IMR-90 (cell line): ENCODE data around the gene LYPD4. TPM values are rescaled to one million over a fixed set of nuclear protein-coding genes. Genes with fewer than 3 reads are reported as not detected.

Source experiments
- ATAC-seq: fragments of 200-7000 bp; cut with Tn5 transposase; 2 replicates; pipeline ENCODE4 v1.9.1; 2020; ENCODE audit warnings: low read depth, mild to moderate bottlenecking, moderate library complexity
- BruUV-seq: library from RNA; stranded (reverse); fragments of 400-500 nt; replicated peaks from 2 replicates; lab custom pipeline; 2021; lab: Mats Ljungman, UMichigan
- CTCF ChIA-PET: fragments of 300-600 bp; formaldehyde crosslinking; extraction: SDS; loops from one replicate; lab custom pipeline; 2021; ENCODE audit warnings: antibody characterized with exemption; lab: Yijun Ruan, JAX
- POLR2A ChIA-PET: fragments of 300-600 bp; sonication (Branson Sonifier 250); formaldehyde crosslinking; loops from one replicate; lab custom pipeline; 2022; ENCODE audit warnings: antibody characterized with exemption; ENCODE audit not compliant: unreplicated experiment; lab: Charles Lee
- DNase-seq: peaks from one replicate; pipeline ENCODE4 v3.0.0; 2013
- H2AFZ ChIP-seq: replicated peaks from 2 replicates; pipeline ENCODE3; 2013; ENCODE audit warnings: low read length, mild to moderate bottlenecking; ENCODE audit not compliant: poor library complexity
- H2AK5ac ChIP-seq: 2 replicates; pipeline ENCODE4 v1.6.1; 2013; ENCODE audit warnings: low read depth, low read length, inconsistent platforms
- H2AK9ac ChIP-seq: replicated peaks from 2 replicates; pipeline ENCODE3; 2013; ENCODE audit warnings: mild to moderate bottlenecking, low read depth, low read length, moderate library complexity; ENCODE audit not compliant: poor library complexity
- H2BK120ac ChIP-seq: 2 replicates; pipeline ENCODE4 v1.6.1; 2013; ENCODE audit warnings: low read depth, low read length, inconsistent platforms
- H2BK15ac ChIP-seq: 3 replicates; pipeline ENCODE4 v1.6.1; 2013; ENCODE audit warnings: low read depth, low read length, inconsistent platforms
- H2BK20ac ChIP-seq: 2 replicates; pipeline ENCODE4 v1.6.1; 2013; ENCODE audit warnings: low read depth, mild to moderate bottlenecking, inconsistent platforms, low read length, moderate library complexity
- H2BK5ac ChIP-seq: 2 replicates; pipeline ENCODE4 v1.6.1; 2013; ENCODE audit warnings: mild to moderate bottlenecking, low read depth, low read length, inconsistent platforms; ENCODE audit not compliant: poor library complexity, severe bottlenecking
- H3K14ac ChIP-seq: replicated peaks from 2 replicates; pipeline ENCODE4 v1.6.1; 2013; ENCODE audit warnings: low read depth, low read length, inconsistent platforms
- H3K18ac ChIP-seq: 2 replicates; pipeline ENCODE4 v1.6.1; 2013; ENCODE audit warnings: low read depth, low read length, control low read depth
- H3K23ac ChIP-seq: 2 replicates; pipeline ENCODE4 v1.6.1; 2013; ENCODE audit warnings: low read depth, low read length, inconsistent platforms
- H3K27ac ChIP-seq: 2 replicates; pipeline ENCODE4 v1.5.1; 2013; ENCODE audit warnings: mild to moderate bottlenecking, control low read depth, low read length; ENCODE audit not compliant: insufficient read depth
- H3K27me3 ChIP-seq: 2 replicates; pipeline ENCODE4 v1.6.1; 2013; ENCODE audit warnings: low read length; ENCODE audit not compliant: control insufficient read depth, insufficient read depth
- H3K36me3 ChIP-seq: 2 replicates; pipeline ENCODE4 v1.6.1; 2013; ENCODE audit warnings: low read length, mixed read lengths; ENCODE audit not compliant: control insufficient read depth, insufficient read depth
- H3K4ac ChIP-seq: 2 replicates; pipeline ENCODE4 v1.6.1; 2013; ENCODE audit warnings: low read depth, low read length, inconsistent platforms
- H3K4me1 ChIP-seq: 2 replicates; pipeline ENCODE4 v1.6.1; 2013; ENCODE audit warnings: low read length, mixed read lengths; ENCODE audit not compliant: control insufficient read depth, insufficient read depth
- H3K4me2 ChIP-seq: 2 replicates; pipeline ENCODE4 v1.6.1; 2013; ENCODE audit warnings: low read depth, mild to moderate bottlenecking, control low read depth, low read length, moderate library complexity
- H3K4me3 ChIP-seq: 2 replicates; pipeline ENCODE4 v1.5.1; 2013; ENCODE audit warnings: low read depth, mild to moderate bottlenecking, control low read depth, low read length, moderate library complexity; ENCODE audit not compliant: insufficient read depth
- H3K56ac ChIP-seq: 2 replicates; pipeline ENCODE4 v1.6.1; 2013; ENCODE audit warnings: low read length, inconsistent platforms; ENCODE audit not compliant: insufficient read depth; ENCODE audit errors: extremely low read depth
- H3K79me1 ChIP-seq, 2 experiments: 2 replicates each; pipeline ENCODE4 v1.6.1; 2013; ENCODE audit warnings: low read length in 2 of 2, inconsistent platforms in 1 of 2, low read depth in 1 of 2
- H3K9ac ChIP-seq: 2 replicates; pipeline ENCODE4 v1.6.1; 2013; ENCODE audit warnings: low read depth, low read length, control low read depth
- H3K9me1 ChIP-seq: 2 replicates; pipeline ENCODE4 v1.6.1; 2013; ENCODE audit warnings: low read length, inconsistent platforms; ENCODE audit not compliant: insufficient read depth
- H3K9me3 ChIP-seq: 2 replicates; pipeline ENCODE4 v1.6.1; 2013; ENCODE audit warnings: low read length; ENCODE audit not compliant: control insufficient read depth, insufficient read depth
- H4K20me1 ChIP-seq: 2 replicates; pipeline ENCODE4 v1.6.1; 2013; ENCODE audit warnings: low read length, inconsistent platforms; ENCODE audit not compliant: insufficient read depth
- H4K5ac ChIP-seq: 2 replicates; pipeline ENCODE4 v1.6.1; 2013; ENCODE audit warnings: mild to moderate bottlenecking, low read depth, low read length, control low read depth
- H4K8ac ChIP-seq, 2 experiments: 2 replicates each; pipeline ENCODE4 v1.6.1; 2013; ENCODE audit warnings: low read depth in 2 of 2, low read length in 2 of 2, control low read depth in 1 of 2, inconsistent platforms in 1 of 2
- H4K91ac ChIP-seq: 2 replicates; pipeline ENCODE4 v1.6.1; 2013; ENCODE audit warnings: low read depth, low read length, inconsistent platforms; ENCODE audit not compliant: insufficient read depth
- BHLHE40 ChIP-seq: fragments of 150-350 bp; IDR thresholded peaks from 2 replicates; pipeline ENCODE4 v1.6.1; 2016; ENCODE audit warnings: mild to moderate bottlenecking, low read depth, low read length
- CEBPB ChIP-seq: IDR thresholded peaks from 2 replicates; pipeline ENCODE4 v1.6.1; 2012; ENCODE audit warnings: low read depth, low read length, improper control_type of control experiment
- CHD1 ChIP-seq: IDR thresholded peaks from 2 replicates; pipeline ENCODE4 v1.6.1; 2012; ENCODE audit warnings: low read depth, low read length, improper control_type of control experiment
- CTCF ChIP-seq: conservative IDR thresholded peaks from 2 replicates; pipeline ENCODE4 v1.5.1; 2012; ENCODE audit warnings: mild to moderate bottlenecking, low read depth, low read length, improper control_type of control experiment
- ELK1 ChIP-seq: fragments of 150-350 bp; IDR thresholded peaks from 2 replicates; pipeline ENCODE4 v1.6.1; 2016; ENCODE audit warnings: low read depth, mild to moderate bottlenecking, low read length, moderate library complexity, borderline replicate concordance
- MAFK ChIP-seq: IDR thresholded peaks from 2 replicates; pipeline ENCODE4 v1.6.1; 2012; ENCODE audit warnings: low read depth, low read length, improper control_type of control experiment
- MAZ ChIP-seq: IDR thresholded peaks from 2 replicates; pipeline ENCODE4 v1.6.1; 2012; ENCODE audit warnings: low read depth, mild to moderate bottlenecking, low read length, improper control_type of control experiment, moderate library complexity, borderline replicate concordance
- MXI1 ChIP-seq: IDR thresholded peaks from 2 replicates; pipeline ENCODE4 v1.6.1; 2012; ENCODE audit warnings: low read depth, mild to moderate bottlenecking, low read length, moderate library complexity, borderline replicate concordance
- NFE2L2 ChIP-seq: fragments of 150-350 bp; IDR thresholded peaks from 2 replicates; pipeline ENCODE4 v1.6.1; 2016; ENCODE audit warnings: low read depth, mild to moderate bottlenecking, low read length
- POLR2A ChIP-seq: IDR thresholded peaks from 2 replicates; pipeline ENCODE4 v1.6.1; 2012; ENCODE audit warnings: mild to moderate bottlenecking, low read depth, low read length
- RAD21 ChIP-seq: IDR thresholded peaks from 2 replicates; pipeline ENCODE4 v1.6.1; 2012; ENCODE audit warnings: low read length, improper control_type of control experiment
- RCOR1 ChIP-seq: IDR thresholded peaks from 2 replicates; pipeline ENCODE4 v1.6.1; 2012; ENCODE audit warnings: mild to moderate bottlenecking, low read length, improper control_type of control experiment; ENCODE audit not compliant: insufficient replicate concordance
- RFX5 ChIP-seq: IDR thresholded peaks from 2 replicates; pipeline ENCODE4 v1.8.0; 2012; ENCODE audit warnings: low read depth, mild to moderate bottlenecking, low read length, moderate library complexity
- SMC3 ChIP-seq: fragments of 150-350 bp; IDR thresholded peaks from 2 replicates; pipeline ENCODE4 v1.6.1; 2016; ENCODE audit warnings: low read depth, mild to moderate bottlenecking, antibody characterized with exemption, low read length, moderate library complexity
- USF2 ChIP-seq: fragments of 150-350 bp; IDR thresholded peaks from 2 replicates; pipeline ENCODE4 v1.6.1; 2017; ENCODE audit warnings: mild to moderate bottlenecking, antibody characterized with exemption, low read length, low read depth
- WGBS, 2 experiments: methylation state at CpG; one replicate each; pipeline versions ENCODE4 v1.1.5 to v1.1.7; 2013; ENCODE audit warnings: missing lambda C conversion rate in 2 of 2; ENCODE audit not compliant: insufficient read length in 1 of 2; ENCODE audit errors: extremely low coverage in 2 of 2; 5-methylcytosine and 5-hydroxymethylcytosine counted together
- dilution Hi-C: fragments of 300-500 bp; cut with HindIII; formaldehyde crosslinking; loops from one replicate; pipeline ENCODE4 v1.14.3; 2018; ENCODE audit warnings: low sequenced_read_pairs; ENCODE audit not compliant: unreplicated experiment
- in situ Hi-C: fragments of 300-500 bp; cut with MboI; formaldehyde crosslinking; loops from 3 replicates; pipeline ENCODE4 v1.14.3; 2019; ENCODE audit warnings: low sequenced_read_pairs, inconsistent platforms, mixed read lengths
- intact Hi-C: fragments of 100-400 bp; cut with micrococcal nuclease; formaldehyde crosslinking; loops from 2 replicates; pipeline ENCODE4 v1.10.0; 2022
- polyA plus RNA-seq, 3 experiments: library from polyadenylated mRNA; depleted of rRNA; stranded (reverse); fragments of >200 nt; gene quantifications; 2 replicates each; pipeline ENCODE4 v1.2.3, GENCODE V29; 2012; ENCODE audit warnings: low replicate concordance in 1 of 3
- total RNA-seq: library from RNA; depleted of rRNA; stranded (reverse); fragments of >200 nt; gene quantifications from 2 replicates; pipeline ENCODE4 v1.2.3, GENCODE V29; 2012

Gene LYPD4
- total and polyA plus RNA-seq, 2 of the 4 experiments (the other 2 are of a cell fraction) = not detected

- Histone ChIP-seq H4K20me1 (no peaks in the 10 kb centered on the region), H3K27me3 (no peaks in the 10 kb centered on the region; the same call in 1 of the 2 replicates), H4K8ac (no peak overlapping the region), H3K4me1 (no peaks in the 10 kb centered on the region), H2BK20ac (no peak overlapping the region), H2AK5ac (no peak overlapping the region), H3K4me2 (no peak overlapping the region), H3K4me3 (no peak overlapping the region), H4K91ac (no peak overlapping the region), H3K9me1 (no peaks in the 10 kb centered on the region), H3K9ac (no peak overlapping the region), H3K18ac (no peak overlapping the region), H3K23ac (no peak overlapping the region), H2AFZ (no peak overlapping the region), H3K56ac (no peak overlapping the region), H3K4ac (no peak overlapping the region), H3K14ac (no peak overlapping the region), H3K79me1 (no peaks in the 10 kb centered on the region), H3K9me3 (no peaks in the 10 kb centered on the region), H4K5ac (no peak overlapping the region), H2AK9ac (peak overlapping the region; percentile 66), H2BK5ac (no peak overlapping the region), H3K27ac (no peak overlapping the region), H2BK120ac (no peak overlapping the region), H2BK15ac (no peak overlapping the region), H3K36me3 (no peaks in the 10 kb centered on the region)
- 0% methylated on average over 1 of the region's 12 CpGs; no CpG with 5 or more reads in 1 of the 2 experiments for WGBS, 2 experiments
- BruUV-seq = no TSS peak
- POLR2A ChIA-PET = no interaction called here
- intact Hi-C loops = loop anchor here (2.0 kb wide), 1 partner anchor 178 kb away; no protein-coding TSS in a partner anchor
- dilution Hi-C loops = no loop called here
- in situ Hi-C loops = no loop called here
- CTCF ChIA-PET = interaction anchor here (0.7 to 1.0 kb wide), 4 partner anchors 10 to 1851 kb away, joined by 3 to 4 read pairs (median 3); no protein-coding TSS in a partner anchor
- DNase-seq = peak; percentile 15
- ATAC-seq = peak; percentile 51; the same call in 1 of the 2 replicates
- peak; percentile 48 for TF ChIP-seq CTCF
- TF ChIP-seq SMC3 = peak; percentile 26; the same call in 1 of the 2 replicates
- no peak for TF ChIP-seq NFE2L2
- TF ChIP-seq RAD21 = peak; percentile 48
- no peak for TF ChIP-seq RCOR1
- TF ChIP-seq USF2 = no peak
- TF ChIP-seq MXI1 = no peak
- TF ChIP-seq POLR2A = no peak
- TF ChIP-seq CEBPB = no peak
- TF ChIP-seq MAFK = no peak
- no peak for TF ChIP-seq BHLHE40
- TF ChIP-seq CHD1 = no peak
- no peak for TF ChIP-seq RFX5
- TF ChIP-seq ELK1 = no peak
- no peak for TF ChIP-seq MAZ
These were observed 23.3 kb downstream of the LYPD4 start for GRCh38 chr19:41821003-41821735.
